H1 (cell line): ENCODE measurements around the gene ARHGAP24. TPM values are rescaled to one million over a fixed set of nuclear protein-coding genes. Genes with fewer than 3 reads are reported as not detected.

Source experiments
- CTCF ChIA-PET: fragments of 300-600 bp; sonication (Branson Sonifier 250); formaldehyde crosslinking; loops from one replicate; lab custom pipeline; 2021; ENCODE audit not compliant: partially characterized antibody; lab: Charles Lee
- POLR2A ChIA-PET: fragments of 300-600 bp; sonication (Branson Sonifier 250); formaldehyde crosslinking; loops from one replicate; lab custom pipeline; 2021; ENCODE audit warnings: inconsistent platforms; ENCODE audit not compliant: partially characterized antibody; lab: Charles Lee
- DNase-seq, 2 experiments: peaks; one replicate each; pipeline versions ENCODE4 v3.0.0 to v3.0.0-alpha.2; 2010 to 2022; ENCODE audit warnings: low spot score in 2 of 2, low read depth in 1 of 2, mixed read lengths in 1 of 2
- FAIRE-seq: peaks from 2 replicates; lab custom pipeline; 2011; peaks lifted over from hg19 to GRCh38; lab: Jason Lieb, UNC
- H2AFZ ChIP-seq: 2 replicates; pipeline ENCODE4 v1.8.1; 2012; ENCODE audit warnings: low read length, inconsistent platforms
- H2AK5ac ChIP-seq: 2 replicates; pipeline ENCODE4 v1.6.1; 2013; ENCODE audit warnings: low read depth, low read length
- H2BK120ac ChIP-seq: replicated peaks from 2 replicates; pipeline ENCODE3; 2013; ENCODE audit warnings: low read depth, low read length, inconsistent platforms
- H2BK12ac ChIP-seq: 2 replicates; pipeline ENCODE4 v1.6.1; 2013; ENCODE audit warnings: low read depth, low read length
- H2BK15ac ChIP-seq: 2 replicates; pipeline ENCODE4 v1.6.1; 2013; ENCODE audit warnings: low read length
- H2BK20ac ChIP-seq: 2 replicates; pipeline ENCODE4 v1.6.1; 2013; ENCODE audit warnings: low read length
- H2BK5ac ChIP-seq: 2 replicates; pipeline ENCODE4 v1.6.1; 2013; ENCODE audit warnings: low read depth, low read length
- H3K14ac ChIP-seq: 2 replicates; pipeline ENCODE4 v1.6.1; 2013; ENCODE audit warnings: inconsistent platforms; ENCODE audit not compliant: insufficient read length
- H3K18ac ChIP-seq: 2 replicates; pipeline ENCODE4 v1.6.1; 2013; ENCODE audit warnings: low read length; ENCODE audit errors: extremely low read depth
- H3K23ac ChIP-seq: 2 replicates; pipeline ENCODE4 v1.6.1; 2013; ENCODE audit warnings: inconsistent platforms; ENCODE audit not compliant: insufficient read length
- H3K23me2 ChIP-seq: 2 replicates; pipeline ENCODE4 v1.6.1; 2013; ENCODE audit warnings: low read depth, low read length
- H3K27ac ChIP-seq: 2 replicates; pipeline ENCODE4 v1.6.1; 2011; ENCODE audit warnings: low read depth, low read length, inconsistent platforms
- H3K27me3 ChIP-seq, 4 experiments: replicated peaks in 1 of 4; 1 replicate in 1 of 4; 2 replicates in 3 of 4; pipeline versions ENCODE4 v1.6.1 to v1.8.1; 2011 to 2013; ENCODE audit warnings: low read length in 3 of 4, mild to moderate bottlenecking in 3 of 4, inconsistent platforms in 2 of 4, mixed read lengths in 2 of 4, moderate library complexity in 1 of 4; ENCODE audit not compliant: control insufficient read depth in 3 of 4, insufficient read depth in 3 of 4; ENCODE audit errors: extremely low read depth in 1 of 4
- H3K36me3 ChIP-seq, 4 experiments: 2 replicates each; pipeline versions ENCODE4 v1.6.1 to v1.8.1; 2011 to 2013; ENCODE audit warnings: mild to moderate bottlenecking in 4 of 4, low read length in 3 of 4, moderate library complexity in 2 of 4, control low read depth in 1 of 4, inconsistent platforms in 1 of 4; ENCODE audit not compliant: insufficient read depth in 4 of 4, control insufficient read depth in 2 of 4
- H3K4ac ChIP-seq: replicated peaks from 2 replicates; pipeline ENCODE3; 2013; ENCODE audit warnings: low read length, low read depth, mixed read lengths, inconsistent platforms; ENCODE audit not compliant: insufficient read length
- H3K4me1 ChIP-seq, 4 experiments: replicated peaks in 1 of 4; 1 replicate in 1 of 4; 2 replicates in 3 of 4; pipeline versions ENCODE4 v1.6.1 to v1.8.1; 2011 to 2013; ENCODE audit warnings: low read length in 3 of 4, inconsistent platforms in 2 of 4, mixed read lengths in 1 of 4; ENCODE audit not compliant: insufficient read depth in 4 of 4, control insufficient read depth in 3 of 4
- H3K4me2 ChIP-seq, 2 experiments: 2 replicates each; pipeline versions ENCODE4 v1.6.1 to v1.8.1; 2011 to 2013; ENCODE audit warnings: low read depth in 2 of 2, low read length in 2 of 2, control low read depth in 1 of 2, inconsistent platforms in 1 of 2, mild to moderate bottlenecking in 1 of 2; ENCODE audit not compliant: insufficient read depth in 1 of 2
- H3K4me3 ChIP-seq, 4 experiments: fragments of 200-600, 300-600 bp in 1 of 4; sonication (generic), shearing (Covaris generic), sonication (Bioruptor Twin) in 1 of 4; 2 replicates each; pipeline versions ENCODE4 v1.5.1 to v1.8.1; 2011 to 2016; ENCODE audit warnings: low read length in 4 of 4, low read depth in 3 of 4, control low read depth in 2 of 4, inconsistent platforms in 2 of 4, mild to moderate bottlenecking in 2 of 4, mixed read lengths in 1 of 4, moderate library complexity in 1 of 4; ENCODE audit not compliant: insufficient read depth in 2 of 4; ENCODE audit errors: extremely low read depth in 1 of 4
- H3K56ac ChIP-seq: replicated peaks from 2 replicates; pipeline ENCODE3; 2013; ENCODE audit warnings: low read depth, mild to moderate bottlenecking, mixed read lengths, low read length, inconsistent platforms; ENCODE audit not compliant: insufficient read length
- H3K79me1 ChIP-seq: 2 replicates; pipeline ENCODE4 v1.6.1; 2013; ENCODE audit warnings: low read depth, low read length, control low read depth
- H3K79me2 ChIP-seq, 2 experiments: 2 replicates each; pipeline versions ENCODE4 v1.6.1 to v1.8.1; 2012 to 2013; ENCODE audit warnings: low read length in 2 of 2, mild to moderate bottlenecking in 2 of 2, inconsistent platforms in 1 of 2; ENCODE audit not compliant: insufficient read depth in 2 of 2, control insufficient read depth in 1 of 2
- H3K9ac ChIP-seq, 4 experiments: replicated peaks in 1 of 4; 1 replicate in 1 of 4; 2 replicates in 3 of 4; pipeline versions ENCODE4 v1.6.1 to v1.8.1; 2011 to 2013; ENCODE audit warnings: low read depth in 3 of 4, low read length in 3 of 4, control low read depth in 2 of 4, mild to moderate bottlenecking in 2 of 4, moderate library complexity in 2 of 4, inconsistent platforms in 1 of 4; ENCODE audit errors: extremely low read depth in 1 of 4
- H3K9me3 ChIP-seq, 2 experiments: 2 replicates each; pipeline versions ENCODE4 v1.6.1 to v1.8.1; 2012 to 2013; ENCODE audit warnings: mild to moderate bottlenecking in 2 of 2, moderate library complexity in 2 of 2, control low read depth in 1 of 2, inconsistent platforms in 1 of 2, low read depth in 1 of 2, low read length in 1 of 2, mixed read lengths in 1 of 2; ENCODE audit not compliant: insufficient read depth in 2 of 2
- H4K20me1 ChIP-seq, 2 experiments: replicated peaks in 1 of 2; 2 replicates each; pipeline versions ENCODE3 to v1.8.1; 2011 to 2013; ENCODE audit warnings: inconsistent platforms in 2 of 2, low read length in 2 of 2, mild to moderate bottlenecking in 1 of 2; ENCODE audit not compliant: insufficient read depth in 2 of 2, control insufficient read depth in 1 of 2
- H4K5ac ChIP-seq: 2 replicates; pipeline ENCODE4 v1.6.1; 2013; ENCODE audit warnings: low read length, low read depth, mixed read lengths, inconsistent platforms; ENCODE audit not compliant: insufficient read length
- H4K8ac ChIP-seq: 2 replicates; pipeline ENCODE4 v1.8.0; 2013; ENCODE audit warnings: mild to moderate bottlenecking, moderate library complexity, low read length, inconsistent platforms; ENCODE audit not compliant: insufficient read depth; ENCODE audit errors: extremely low read depth
- H4K91ac ChIP-seq: replicated peaks from 2 replicates; pipeline ENCODE3; 2013; ENCODE audit warnings: low read length, mixed read lengths, inconsistent platforms; ENCODE audit not compliant: insufficient read length
- CBX8 ChIP-seq: fragments of 300-800, 300-1000 bp; sonication (generic); IDR thresholded peaks from 2 replicates; pipeline ENCODE4 v1.7.1; 2016; ENCODE audit warnings: low read depth, low read length, borderline replicate concordance
- CHD2 ChIP-seq: IDR thresholded peaks from 2 replicates; pipeline ENCODE4 v1.6.1; 2012; ENCODE audit warnings: low read length, improper control_type of control experiment
- CTCF ChIP-seq, 3 experiments: IDR thresholded peaks; 1 replicate in 2 of 3; 2 replicates in 1 of 3; pipeline versions ENCODE4 v1.5.1 to v1.6.1; 2011; ENCODE audit warnings: low read length in 3 of 3, mild to moderate bottlenecking in 3 of 3, inconsistent platforms in 2 of 3, low read depth in 1 of 3, moderate library complexity in 1 of 3; ENCODE audit not compliant: insufficient read depth in 1 of 3; ENCODE audit errors: control extremely low read depth in 1 of 3
- E2F6 ChIP-seq: IDR thresholded peaks from 2 replicates; pipeline ENCODE4 v1.6.1; 2012; ENCODE audit warnings: inconsistent platforms
- GTF2F1 ChIP-seq: IDR thresholded peaks from 2 replicates; pipeline ENCODE4 v1.6.1; 2012; ENCODE audit warnings: low read depth, low read length, improper control_type of control experiment, borderline replicate concordance
- KDM5A ChIP-seq: fragments of 200-600 bp; IDR thresholded peaks from 2 replicates; pipeline ENCODE4 v1.7.1; 2012; ENCODE audit warnings: mild to moderate bottlenecking, low read length, inconsistent platforms, mixed read lengths
- PHF8 ChIP-seq: fragments of 200-600 bp; sonication (generic); conservative IDR thresholded peaks from 2 replicates; pipeline ENCODE4 v1.7.1; 2012; ENCODE audit warnings: low read depth, mild to moderate bottlenecking, inconsistent platforms, low read length, moderate library complexity
- POLR2AphosphoS5 ChIP-seq: IDR thresholded peaks from 2 replicates; pipeline ENCODE4 v1.6.1; 2011; ENCODE audit warnings: low read depth, low read length
- SAP30 ChIP-seq: fragments of 300-600 bp; sonication (generic); IDR thresholded peaks from 2 replicates; pipeline ENCODE4 v1.7.1; 2012; ENCODE audit warnings: low read length, moderate library complexity, mild to moderate bottlenecking, inconsistent platforms; ENCODE audit not compliant: insufficient read depth, insufficient replicate concordance
- SIN3A ChIP-seq, 2 experiments: IDR thresholded peaks in 1 of 2; conservative IDR thresholded peaks in 1 of 2; 2 replicates each; pipeline ENCODE4 v1.6.1; 2011 to 2012; ENCODE audit warnings: low read length in 2 of 2, improper control_type of control experiment in 1 of 2, low read depth in 1 of 2, mild to moderate bottlenecking in 1 of 2
- TBP ChIP-seq: IDR thresholded peaks from 2 replicates; pipeline ENCODE4 v1.6.1; 2011; ENCODE audit warnings: low read depth, low read length, improper control_type of control experiment
- WGBS, 2 experiments: shearing (Covaris generic) in 1 of 2; methylation state at CpG; one replicate each; pipeline versions ENCODE4 v1.1.6 to v1.1.7; 2013 to 2015; ENCODE audit warnings: low lambda C conversion rate in 2 of 2, mixed read lengths in 2 of 2, inconsistent platforms in 1 of 2, low coverage in 1 of 2, missing lambda C conversion rate in 1 of 2; ENCODE audit not compliant: insufficient replicate concordance in 2 of 2, insufficient coverage in 1 of 2, insufficient read length in 1 of 2; ENCODE audit errors: extremely low coverage in 1 of 2, missing lambda C conversion rate in 1 of 2; 5-methylcytosine and 5-hydroxymethylcytosine counted together
- polyA plus RNA-seq, 7 experiments: library from polyadenylated mRNA; depleted of rRNA in 3 of 7; stranded (reverse) in 5 of 7; unstranded in 2 of 7; fragments of >200 nt in 5 of 7; fragments of 200-250 nt in 2 of 7; gene quantifications; 1 replicate in 5 of 7; 2 replicates in 1 of 7; 4 replicates in 1 of 7; pipeline versions ENCODE4 v1.2.1 to v1.2.3, GENCODE V29; 2011 to 2013; ENCODE audit warnings: missing spikeins in 2 of 7, mixed read lengths in 2 of 7
- total RNA-seq: library from RNA; stranded (reverse); fragmentation: NEBNext Ultra II Directional; extraction: Animal tissue kit (Norgen Biotek cat#: 25700); gene quantifications from 2 replicates; pipeline ENCODE4 v1.2.1, GENCODE V29; 2021

The ARHGAP24 gene
- total and polyA plus RNA-seq, 2 of the 8 experiments (the other 6 are each of a cell fraction or from before 2014, with no cell fraction given): 0.08 to 0.50 TPM

- WGBS, 2 experiments: 92% methylated on average over 5 of the region's 5 CpGs; no CpG with 5 or more reads in 1 of the 2 experiments
- no peak overlapping the region for H2BK12ac ChIP-seq
- no peak overlapping the region for H3K27ac ChIP-seq
- no peaks in the 10 kb centered on the region for H3K79me1 ChIP-seq
- no peak overlapping the region for H3K4ac ChIP-seq
- no peaks in the 10 kb centered on the region for H3K23me2 ChIP-seq
- H3K14ac ChIP-seq: no peak overlapping the region
- no peak overlapping the region for H4K91ac ChIP-seq
- no peak overlapping the region for H2BK120ac ChIP-seq
- no peaks in the 10 kb centered on the region for H3K9me3 ChIP-seq
- no peak overlapping the region for H2BK20ac ChIP-seq
- no peaks in the 10 kb centered on the region for H3K27me3 ChIP-seq
- CTCF ChIA-PET: interaction anchor here (0.6 kb wide), 1 partner anchor 21 kb away, joined by 3 read pairs; no protein-coding TSS in a partner anchor
- H3K4me2 ChIP-seq: no peak overlapping the region
- H2AK5ac ChIP-seq: no peak overlapping the region
- no peak overlapping the region for H4K8ac ChIP-seq
- H3K79me2 ChIP-seq: no peaks in the 10 kb centered on the region
- no peak overlapping the region for H3K9ac ChIP-seq
- no peaks in the 10 kb centered on the region for H4K20me1 ChIP-seq
- no peak overlapping the region for H4K5ac ChIP-seq
- H2BK5ac ChIP-seq: no peak overlapping the region
- no peak overlapping the region for H3K23ac ChIP-seq
- H3K18ac ChIP-seq: no peak overlapping the region
- no peak overlapping the region for H3K4me3 ChIP-seq
- H3K4me1 ChIP-seq: no peaks in the 10 kb centered on the region
- FAIRE-seq: no peak
- H3K56ac ChIP-seq: no peak overlapping the region
- H3K36me3 ChIP-seq: no peaks in the 10 kb centered on the region
- peak overlapping the region; percentile 73; the same call in 1 of the 2 replicates for H2AFZ ChIP-seq
- no peak for DNase-seq
- H2BK15ac ChIP-seq: no peak overlapping the region
- POLR2A ChIA-PET: no interaction called here
- TF ChIP-seq SIN3A (conservative IDR thresholded peaks at IDR 0.05 in 1 of 2, IDR thresholded peaks at IDR 0.05 in 1 of 2; ENCODE audit: low read depth in 1 of 2, low read length in 2 of 2) (no peak), SAP30 (no peak), E2F6 (no peak), TBP (no peak), KDM5A (no peak), PHF8 (no peak), CHD2 (no peak), GTF2F1 (no peak), CTCF (IDR thresholded peaks at IDR 0.05; ENCODE audit: control extremely low read depth in 1 of 3, insufficient read depth in 1 of 3, low read depth in 1 of 3, low read length in 3 of 3) (no peak), POLR2AphosphoS5 (no peak), CBX8 (no peak)
These were observed 467.2 kb downstream of the ARHGAP24 start for GRCh38 chr4:85942107-85942506.
